Naive thymus-derived CD4-positive, alpha-beta T cell (primary cell): Measurements from ENCODE around the gene HUS1. TPM values are rescaled to one million over a fixed set of nuclear protein-coding genes. Genes with fewer than 3 reads are reported as not detected.

Source experiments
- ATAC-seq: fragments of 150-1000 bp; cut with Tn5 transposase; 2 replicates; pipeline ENCODE4 v1.10.0; 2021; ENCODE audit warnings: mild to moderate bottlenecking, moderate library complexity
- CTCF ChIA-PET: fragments of 350-600 bp; sonication (Branson Sonifier 250); formaldehyde crosslinking; loops from one replicate; lab custom pipeline; 2021; ENCODE audit warnings: antibody characterized with exemption; lab: Charles Lee
- POLR2A ChIA-PET: fragments of 350-600 bp; sonication (Branson Sonifier 250); formaldehyde crosslinking; loops from one replicate; lab custom pipeline; 2021; ENCODE audit warnings: antibody characterized with exemption, inconsistent platforms; lab: Charles Lee
- DNase-seq, 9 donors: peaks; one replicate each; pipeline versions ENCODE4 v3.0.0 to v3.0.0-alpha.2; 2020 to 2022; ENCODE audit warnings: mixed read lengths in 1 of 9
- H3K27ac ChIP-seq: one replicate; pipeline ENCODE4 v1.7.0; 2013; ENCODE audit warnings: mild to moderate bottlenecking, low read depth, low read length, moderate library complexity
- H3K27me3 ChIP-seq, 2 donors: one replicate each; pipeline ENCODE4 v1.7.0; 2013; ENCODE audit warnings: low read length in 2 of 2, mild to moderate bottlenecking in 2 of 2, moderate library complexity in 2 of 2; ENCODE audit not compliant: control insufficient read depth in 2 of 2, insufficient read depth in 2 of 2
- H3K36me3 ChIP-seq, 3 experiments: 1 replicate in 2 of 3; 2 replicates in 1 of 3; pipeline ENCODE4 v1.7.0; 2013; ENCODE audit warnings: low read length in 3 of 3, mild to moderate bottlenecking in 3 of 3, moderate library complexity in 1 of 3; ENCODE audit not compliant: insufficient read depth in 3 of 3, control insufficient read depth in 2 of 3
- H3K4me1 ChIP-seq, 2 donors: one replicate each; pipeline ENCODE4 v1.7.0; 2013; ENCODE audit warnings: low read length in 2 of 2, mild to moderate bottlenecking in 2 of 2, moderate library complexity in 1 of 2; ENCODE audit not compliant: control insufficient read depth in 2 of 2, insufficient read depth in 2 of 2
- H3K4me3 ChIP-seq: 2 replicates; pipeline ENCODE4 v1.7.0; 2013; ENCODE audit warnings: mild to moderate bottlenecking, low read length
- H3K9me3 ChIP-seq, 3 experiments: 1 replicate in 2 of 3; 2 replicates in 1 of 3; pipeline ENCODE4 v1.7.0; 2013; ENCODE audit warnings: low read length in 3 of 3; ENCODE audit not compliant: control insufficient read depth in 2 of 3
- H3K27ac Mint-ChIP-seq, 9 donors: one replicate each; pipeline ENCODE4 v1.8.0; 2020 to 2022; ENCODE audit warnings: mixed read lengths in 9 of 9, mild to moderate bottlenecking in 8 of 9, moderate library complexity in 5 of 9, inconsistent platforms in 2 of 9
- H3K27me3 Mint-ChIP-seq, 5 donors: one replicate each; pipeline ENCODE4 v1.8.0; 2021 to 2022; ENCODE audit warnings: mixed read lengths in 5 of 5, mild to moderate bottlenecking in 1 of 5
- H3K36me3 Mint-ChIP-seq, 5 donors: one replicate each; pipeline ENCODE4 v1.8.0; 2020 to 2022; ENCODE audit warnings: mixed read lengths in 5 of 5, mild to moderate bottlenecking in 3 of 5, inconsistent platforms in 1 of 5
- H3K4me1 Mint-ChIP-seq, 7 donors: one replicate each; pipeline ENCODE4 v1.8.0; 2020 to 2022; ENCODE audit warnings: mixed read lengths in 7 of 7, mild to moderate bottlenecking in 3 of 7, inconsistent platforms in 1 of 7
- H3K4me3 Mint-ChIP-seq, 10 donors: one replicate each; pipeline ENCODE4 v1.8.0; 2020 to 2022; ENCODE audit warnings: mild to moderate bottlenecking in 10 of 10, mixed read lengths in 10 of 10, moderate library complexity in 6 of 10, inconsistent platforms in 2 of 10
- H3K9me3 Mint-ChIP-seq, 11 donors: one replicate each; pipeline ENCODE4 v1.8.0; 2020 to 2022; ENCODE audit warnings: mixed read lengths in 11 of 11, mild to moderate bottlenecking in 4 of 11, inconsistent platforms in 1 of 11, moderate library complexity in 1 of 11
- intact Hi-C, 2 donors: fragments of 100-400 bp; cut with micrococcal nuclease; formaldehyde crosslinking; loops; one replicate each; pipeline ENCODE4 v1.15.1; 2023
- polyA plus RNA-seq, 2 donors: library from polyadenylated mRNA; unstranded; fragments of 300-500 nt; fragmentation: Illumina TruSeq; gene quantifications; one replicate each; pipeline ENCODE4 v1.2.3, GENCODE V29; 2021
- total RNA-seq, 6 experiments: library from RNA in 5 of 6; stranded (reverse) in 5 of 6; gene quantifications; 1 replicate in 5 of 6; 2 replicates in 1 of 6; pipeline ENCODE4 v1.2.3 and lab custom pipeline; 2021 to 2026

HUS1 gene
- total and polyA plus RNA-seq, 7 experiments from 2014 or later: 36.1 to 84.0 (median 67.6) TPM

DNA sequence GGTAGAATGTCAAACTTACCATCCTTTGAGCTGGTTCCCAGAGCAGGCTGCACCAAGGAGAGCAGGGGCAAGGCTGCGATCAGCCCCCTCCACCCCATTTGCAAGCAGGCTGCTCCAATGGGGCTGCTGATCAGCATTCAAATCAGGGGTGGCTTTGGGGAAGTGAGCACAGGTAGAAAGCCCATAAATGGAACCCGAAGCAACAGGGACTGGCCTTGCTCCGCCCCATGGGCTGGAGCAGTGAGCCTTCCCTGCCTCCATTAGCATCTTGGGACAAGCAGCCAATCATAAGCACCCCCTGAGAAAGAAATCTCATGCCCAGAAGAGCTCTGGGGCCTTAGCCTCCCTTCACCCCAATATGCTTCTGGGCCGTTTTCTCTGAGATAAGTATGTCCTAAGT, 27.2 kb downstream of the HUS1 start:
- Histone ChIP-seq H3K27me3 (no peaks in the 10 kb centered on the region), H3K9me3 (no peaks in the 10 kb centered on the region), H3K4me1 (no peaks in the 10 kb centered on the region), H3K4me3 (no peak overlapping the region), H3K27ac (no peak overlapping the region), H3K36me3 (peaks cover 0 to 17% (median 7%) of the 10 kb centered on the region in 3 experiments)
- intact Hi-C loops: no loop called here
- H3K4me3 Mint-ChIP-seq: no peak overlapping the region
- H3K9me3 Mint-ChIP-seq: no peaks in the 10 kb centered on the region
- ATAC-seq (no peak), DNase-seq (no peak)
- CTCF ChIA-PET: no interaction called here
- POLR2A ChIA-PET: interaction anchor here (0.7 kb wide), 1 partner anchor 23 kb away, joined by 3 read pairs; no protein-coding TSS in a partner anchor
- peaks cover 0 to 8% (median 0%) of the 10 kb centered on the region in 7 donors for H3K4me1 Mint-ChIP-seq
- H3K27me3 Mint-ChIP-seq: no peaks in the 10 kb centered on the region
- peaks cover 3 to 20% (median 12%) of the 10 kb centered on the region in 5 donors for H3K36me3 Mint-ChIP-seq
- H3K27ac Mint-ChIP-seq: no peak overlapping the region

DNA sequence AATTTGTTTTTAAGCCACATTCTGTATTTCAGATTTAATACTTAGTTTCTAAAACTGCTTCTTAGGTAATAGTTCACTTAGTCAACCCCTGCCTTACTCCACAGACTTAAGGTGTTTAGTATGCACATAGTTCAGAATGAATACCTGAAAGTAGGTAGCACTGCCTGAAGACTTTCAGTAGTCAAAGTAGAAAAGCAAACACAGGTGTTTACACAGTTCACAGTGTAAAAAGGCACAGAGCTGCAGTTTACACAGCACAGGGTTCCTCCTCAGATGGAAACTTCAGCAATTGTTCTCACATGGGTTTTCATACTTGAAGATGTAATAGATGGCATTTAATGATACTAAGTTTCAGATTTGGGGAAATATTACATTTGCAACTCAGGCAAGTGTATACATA, 28.0 kb downstream of the HUS1 start:
- intact Hi-C loops: no loop called here
- H3K4me3 ChIP-seq: no peak overlapping the region

DNA sequence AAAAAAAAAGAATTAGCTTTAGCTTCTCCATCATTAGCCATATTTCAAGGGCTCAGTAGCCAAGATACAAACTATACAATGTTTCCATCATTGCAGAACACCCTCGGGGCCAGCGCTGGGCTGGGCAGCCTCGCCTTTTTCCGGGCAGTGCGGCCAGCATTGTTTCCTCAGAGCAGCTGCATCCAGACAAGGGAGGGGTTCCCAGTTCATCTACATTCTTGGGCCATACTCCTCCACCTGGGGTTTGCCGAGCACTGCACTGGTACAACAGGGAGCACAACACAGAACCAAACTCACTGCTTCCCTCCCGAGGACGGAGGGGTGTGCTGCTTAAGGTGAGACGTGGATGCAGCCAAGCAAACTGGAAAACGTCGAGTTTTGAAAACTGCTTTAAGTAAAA, 28.7 kb downstream of the HUS1 start:
- no peaks in the 10 kb centered on the region for H3K9me3 ChIP-seq
- no peaks in the 10 kb centered on the region for H3K9me3 Mint-ChIP-seq
- no peak overlapping the region for H3K4me3 Mint-ChIP-seq
- no peaks in the 10 kb centered on the region for H3K27me3 ChIP-seq
- ATAC-seq (no peak), DNase-seq (no peak)
- no peaks in the 10 kb centered on the region for H3K4me1 ChIP-seq
- no peak overlapping the region for H3K4me3 ChIP-seq
- CTCF ChIA-PET: no interaction called here
- peaks cover 0 to 11% (median 9%) of the 10 kb centered on the region in 5 donors for H3K36me3 Mint-ChIP-seq
- no peaks in the 10 kb centered on the region for H3K27me3 Mint-ChIP-seq
- H3K27ac Mint-ChIP-seq: no peak overlapping the region
- H3K36me3 ChIP-seq: peaks cover 0 to 13% (median 1%) of the 10 kb centered on the region in 3 experiments
- H3K4me1 Mint-ChIP-seq: peaks cover 0 to 3% (median 0%) of the 10 kb centered on the region in 7 donors
- POLR2A ChIA-PET: interaction anchor here (0.7 kb wide), 1 partner anchor 63 kb away, joined by 3 read pairs; no protein-coding TSS in a partner anchor
- intact Hi-C loops: no loop called here
- H3K27ac ChIP-seq: no peak overlapping the region

More for the DNA sequence above, 28.0 kb downstream of the HUS1 start:
- peaks cover 0 to 13% (median 7%) of the 10 kb centered on the region in 3 experiments for H3K36me3 ChIP-seq
- Mint-ChIP-seq H3K4me1 (peaks cover 0 to 3% (median 0%) of the 10 kb centered on the region in 7 donors), H3K4me3 (no peak overlapping the region), H3K9me3 (no peaks in the 10 kb centered on the region), H3K27me3 (no peaks in the 10 kb centered on the region), H3K27ac (no peak overlapping the region), H3K36me3 (peaks cover under 1 to 12% (median 9%) of the 10 kb centered on the region in 5 donors)
- no peaks in the 10 kb centered on the region for H3K4me1 ChIP-seq
- no peak overlapping the region for H3K27ac ChIP-seq
- CTCF ChIA-PET: no interaction called here
- ATAC-seq: no peak
- no peaks in the 10 kb centered on the region for H3K27me3 ChIP-seq
- POLR2A ChIA-PET: interaction anchor here (0.7 kb wide), 1 partner anchor 16 kb away, joined by 3 read pairs; no protein-coding TSS in a partner anchor
- H3K9me3 ChIP-seq: no peaks in the 10 kb centered on the region
- no peak for DNase-seq

DNA sequence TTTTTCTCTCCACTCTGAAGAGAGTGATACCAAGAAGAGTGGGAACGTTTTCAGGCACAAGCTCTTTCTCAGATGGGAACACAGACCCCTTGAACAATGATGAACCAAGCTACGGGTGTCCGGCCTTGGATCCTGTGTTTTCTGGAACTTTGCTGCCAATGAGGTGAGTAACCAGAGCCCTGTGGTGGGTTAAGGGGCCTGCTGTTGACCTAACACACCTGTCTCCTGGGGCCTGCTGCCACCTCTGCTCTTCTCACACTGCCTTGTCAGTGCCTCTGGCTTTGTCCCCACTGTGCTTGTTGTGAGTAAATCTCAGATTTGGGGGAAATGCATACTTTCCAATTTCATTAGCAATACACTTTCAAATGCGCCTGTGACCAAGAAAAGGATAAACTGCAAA, 29.7 kb downstream of the HUS1 start:
- Histone ChIP-seq H3K9me3 (no peaks in the 10 kb centered on the region), H3K36me3 (peaks cover 0 to 5% (median 0%) of the 10 kb centered on the region in 3 experiments), H3K27ac (no peak overlapping the region), H3K27me3 (no peaks in the 10 kb centered on the region), H3K4me1 (no peaks in the 10 kb centered on the region), H3K4me3 (no peak overlapping the region)
- CTCF ChIA-PET: interaction anchor here (0.5 to 1.0 kb wide), 2 partner anchors 93 to 161 kb away, joined by 4 to 7 read pairs; no protein-coding TSS in a partner anchor
- Mint-ChIP-seq H3K9me3 (no peaks in the 10 kb centered on the region), H3K4me1 (no peaks in the 10 kb centered on the region), H3K27me3 (no peaks in the 10 kb centered on the region), H3K4me3 (no peak overlapping the region), H3K27ac (no peak overlapping the region), H3K36me3 (peaks cover 0 to 11% (median 6%) of the 10 kb centered on the region in 5 donors)
- POLR2A ChIA-PET: no interaction called here
- intact Hi-C loops: loop anchor here (10.0 kb wide), 3 partner anchors 765 to 1255 kb away; no protein-coding TSS in a partner anchor
- DNase-seq (no peak), ATAC-seq (no peak)

DNA sequence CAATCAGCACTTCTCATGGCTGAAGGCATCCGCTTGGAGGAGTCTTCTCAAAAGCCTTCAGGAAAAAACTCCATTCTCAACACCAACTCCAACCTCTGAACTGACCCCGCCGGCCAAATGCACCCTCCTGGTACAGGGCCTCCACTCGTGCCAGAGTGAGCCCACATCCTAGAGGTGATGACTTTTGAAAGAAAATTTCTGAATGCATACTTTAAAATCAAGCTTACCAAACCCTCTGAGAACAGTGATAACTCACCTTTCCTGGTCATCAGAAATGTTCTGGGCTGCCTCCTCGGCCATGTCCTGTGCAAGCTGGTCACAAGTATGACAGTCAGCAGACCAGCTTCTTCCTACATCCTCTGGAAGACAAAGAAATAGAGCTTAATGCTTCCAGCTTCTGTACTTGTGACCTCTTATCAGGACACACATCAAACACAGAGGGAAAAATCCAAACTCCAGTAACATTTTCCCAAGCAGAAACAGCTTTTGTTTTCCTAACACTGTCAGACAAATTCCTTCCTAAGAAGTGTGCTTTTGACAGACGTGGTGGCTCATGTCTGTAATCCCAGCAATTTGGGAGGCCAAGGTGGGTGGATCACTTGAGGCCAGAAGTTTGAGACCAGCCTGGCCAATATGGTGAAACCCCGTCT, 31.1 kb downstream of the HUS1 start, which contains the start of gene PKD1L1:
PKD1L1 (minus strand) TSS at position 326 of the 650 bp plus-strand sequence; CDS start at position 300, 26 bp downstream.
- Histone ChIP-seq H3K9me3 (no peaks in the 10 kb centered on the region), H3K4me3 (no peak within 1 kb of the TSS), H3K4me1 (no peaks in the 10 kb centered on the region), H3K36me3 (no peaks in the 10 kb centered on the region), H3K27me3 (no peaks in the 10 kb centered on the region), H3K27ac (no peak within 1 kb of the TSS)
- peak within 1 kb of the TSS in 1 of 10 donors; percentile 50 for H3K4me3 Mint-ChIP-seq
- no peak within 1 kb of the TSS for H3K27ac Mint-ChIP-seq
- H3K27me3 Mint-ChIP-seq: no peaks in the 10 kb centered on the region
- ChIA-PET POLR2A (no interaction called here), CTCF (interaction anchor here (0.7 to 0.8 kb wide), 2 partner anchors 85 to 207 kb away, joined by 4 read pairs; no protein-coding TSS in a partner anchor)
- H3K4me1 Mint-ChIP-seq: no peaks in the 10 kb centered on the region
- H3K36me3 Mint-ChIP-seq: no peaks in the 10 kb centered on the region
- intact Hi-C loops: loop anchor here (10.0 kb wide), 3 partner anchors 767 to 1257 kb away; no protein-coding TSS in a partner anchor
- DNase-seq (no peak), ATAC-seq (no peak)
- H3K9me3 Mint-ChIP-seq: no peaks in the 10 kb centered on the region

DNA sequence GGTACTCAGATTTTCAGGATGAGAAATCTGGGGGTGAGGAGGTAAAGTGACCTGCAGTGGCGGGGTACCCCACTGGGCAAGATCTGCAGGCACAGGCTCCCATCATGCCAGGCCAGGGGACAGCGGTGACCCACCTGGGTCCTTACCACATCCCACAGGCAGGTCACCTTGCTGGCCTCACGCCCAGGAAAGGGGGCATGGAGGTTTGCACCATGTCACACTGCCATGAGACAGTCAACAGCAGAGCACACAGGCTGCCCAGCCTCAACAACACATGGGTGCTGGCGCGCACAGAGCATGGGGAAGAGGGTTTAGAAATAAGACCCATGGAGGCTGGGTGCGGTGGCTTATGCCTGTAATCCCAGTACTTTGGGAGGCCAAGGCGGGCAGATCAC, 32.1 kb downstream of the HUS1 start:
- ATAC-seq (no peak), DNase-seq (no peak)
- Mint-ChIP-seq H3K27me3 (no peaks in the 10 kb centered on the region), H3K4me1 (no peaks in the 10 kb centered on the region), H3K27ac (no peak overlapping the region), H3K36me3 (no peaks in the 10 kb centered on the region), H3K9me3 (no peaks in the 10 kb centered on the region), H3K4me3 (no peak overlapping the region)
- ChIA-PET POLR2A (interaction anchor here (0.6 kb wide), 1 partner anchor 513 kb away, joined by 4 read pairs; no protein-coding TSS in a partner anchor), CTCF (no interaction called here)
- Histone ChIP-seq H3K27me3 (no peaks in the 10 kb centered on the region), H3K9me3 (no peaks in the 10 kb centered on the region), H3K27ac (no peak overlapping the region), H3K36me3 (no peaks in the 10 kb centered on the region), H3K4me1 (no peaks in the 10 kb centered on the region), H3K4me3 (no peak overlapping the region)
- intact Hi-C loops: loop anchor here (10.0 kb wide), 3 partner anchors 767 to 1257 kb away; no protein-coding TSS in a partner anchor
